Skeletal muscle cell (primary cell): ENCODE results near the gene SRPK2.
"Not testable (repeated sequence)": the region's sequence is repeated elsewhere in the genome, so short reads cannot be mapped to it uniquely, and the experiment has no call there.

Source experiments
- DNase-seq: peaks from one replicate; pipeline ENCODE4 v3.0.0-alpha.2; 2010; ENCODE audit warnings: low read depth
- H3K4me3 ChIP-seq: 2 replicates; pipeline ENCODE4 v1.5.1; 2011; ENCODE audit warnings: low read depth, mild to moderate bottlenecking, control low read depth, low read length, moderate library complexity

SRPK2 gene

DNA sequence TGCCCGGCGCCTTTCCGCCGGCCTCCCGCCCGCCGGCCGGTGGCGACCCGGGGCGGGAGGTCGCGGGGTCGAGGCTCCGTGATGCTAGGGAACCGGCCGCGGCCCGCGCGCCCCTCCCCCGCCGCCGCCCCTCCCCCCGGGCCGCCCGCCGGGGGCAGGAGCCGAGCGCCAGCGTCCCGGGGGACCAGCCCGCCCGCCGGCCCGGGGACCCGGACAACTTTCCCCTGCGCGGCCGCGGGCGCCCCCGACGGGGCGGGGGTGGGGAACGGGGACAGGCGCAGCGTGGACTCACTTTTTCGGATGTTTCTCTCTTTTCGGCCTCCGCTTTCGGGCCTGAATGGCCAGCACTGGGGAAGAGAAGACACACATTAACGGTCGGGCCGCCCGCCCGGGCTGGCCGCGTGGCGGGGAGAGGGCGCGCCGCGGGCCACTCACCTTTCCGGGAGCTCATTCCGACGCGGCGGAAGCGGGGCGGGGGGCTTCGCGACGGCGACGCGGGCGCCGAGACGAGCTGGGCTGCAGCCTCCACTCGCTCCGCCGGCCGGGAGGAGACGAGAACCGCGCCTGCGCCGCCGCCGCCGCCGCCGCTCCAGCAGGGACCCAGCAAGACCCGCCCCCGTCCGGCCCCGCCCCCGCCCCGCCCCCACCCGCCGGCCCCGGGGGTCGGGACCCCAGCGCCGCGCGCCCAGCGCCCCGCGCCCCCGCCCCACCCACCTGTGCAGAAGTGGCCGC, at the start of gene SRPK2:
TSS of gene SRPK2 (minus strand) at position 566 of the 732 bp plus-strand sequence.
- H3K4me3 ChIP-seq, result peak within 1 kb of the TSS; percentile 80
- no peak for DNase-seq

DNA sequence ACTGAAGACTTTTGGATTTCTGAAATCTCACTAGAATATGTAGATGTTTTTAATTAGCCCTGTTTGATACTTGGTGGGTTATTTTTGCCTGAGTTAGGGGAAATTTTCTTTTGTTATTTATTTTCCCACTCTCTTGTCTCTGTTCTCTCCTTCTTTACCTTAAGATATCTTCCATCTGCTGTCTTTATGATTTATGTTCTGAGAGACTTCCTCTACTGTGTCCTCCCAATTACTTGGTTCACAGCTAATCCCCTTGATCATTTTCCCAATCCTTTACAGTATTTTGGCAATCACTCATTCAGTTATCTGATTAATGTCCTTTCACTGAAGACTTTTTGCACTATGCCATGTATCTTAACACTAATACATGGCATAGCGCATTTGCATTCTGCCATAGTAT, 49.5 kb upstream of the SRPK2 start:
- H3K4me3 ChIP-seq, result no peak overlapping the region
- DNase-seq, result no peak

GRCh38 chr7:105437356-105437755, 48.6 kb upstream of the SRPK2 start:
- H3K4me3 ChIP-seq, DNase-seq: not testable (repeated sequence)

DNA sequence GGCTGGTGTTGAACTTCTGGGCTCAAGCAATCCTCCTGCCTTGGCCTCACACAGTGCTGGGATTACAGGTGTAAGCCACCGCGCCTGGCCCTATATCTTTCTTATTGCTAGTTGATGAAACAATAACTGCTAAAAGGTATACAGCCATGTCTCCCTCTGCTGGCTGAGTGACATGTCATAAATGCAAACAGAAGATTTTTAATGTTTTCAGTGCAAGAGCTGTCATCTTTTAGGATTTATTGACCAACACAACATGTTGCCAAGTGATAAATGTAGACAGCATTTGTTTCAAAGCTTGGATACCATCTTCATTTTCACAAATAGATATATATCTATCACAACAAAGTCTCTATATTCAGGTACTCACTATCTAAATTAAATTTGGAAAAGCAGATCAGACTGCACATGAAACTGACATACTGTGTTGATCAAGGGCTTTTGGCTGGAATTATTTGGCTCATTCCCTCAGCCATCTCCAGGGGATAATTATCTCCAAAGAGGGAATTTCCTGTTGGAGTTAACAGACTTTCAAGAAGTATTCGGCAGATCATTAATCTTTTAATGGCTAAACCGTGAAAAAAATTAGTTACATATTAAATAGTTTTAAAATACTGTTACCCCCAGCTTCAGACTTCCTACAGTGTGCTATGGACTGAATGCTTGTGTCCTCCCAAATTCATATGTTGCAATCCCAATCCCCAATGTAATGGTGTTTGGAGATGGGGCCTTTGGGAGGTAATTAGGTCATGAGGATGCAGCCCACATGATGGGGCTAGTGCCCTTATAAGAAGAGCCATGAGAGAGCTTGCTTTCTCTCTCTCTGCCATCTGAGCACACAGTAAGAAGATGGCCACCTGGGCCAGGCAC, 41.3 kb upstream of the SRPK2 start:
- H3K4me3 ChIP-seq, result no peak overlapping the region
- DNase-seq, result no peak

- H3K4me3 ChIP-seq, result no peak overlapping the region
- no peak for DNase-seq
Measured at GRCh38 chr7:105426606-105427146, 38.0 kb upstream of the SRPK2 start.

GRCh38 chr7:105423987-105424386, 35.3 kb upstream of the SRPK2 start:
- no peak for DNase-seq
- H3K4me3 ChIP-seq, result no peak overlapping the region

GRCh38 chr7:105413887-105414437, 25.2 kb upstream of the SRPK2 start:
- no peak overlapping the region for H3K4me3 ChIP-seq
- no peak for DNase-seq

- not testable (repeated sequence) for DNase-seq, H3K4me3 ChIP-seq
Measured at GRCh38 chr7:105410774-105411173, 22.1 kb upstream of the SRPK2 start.

DNA sequence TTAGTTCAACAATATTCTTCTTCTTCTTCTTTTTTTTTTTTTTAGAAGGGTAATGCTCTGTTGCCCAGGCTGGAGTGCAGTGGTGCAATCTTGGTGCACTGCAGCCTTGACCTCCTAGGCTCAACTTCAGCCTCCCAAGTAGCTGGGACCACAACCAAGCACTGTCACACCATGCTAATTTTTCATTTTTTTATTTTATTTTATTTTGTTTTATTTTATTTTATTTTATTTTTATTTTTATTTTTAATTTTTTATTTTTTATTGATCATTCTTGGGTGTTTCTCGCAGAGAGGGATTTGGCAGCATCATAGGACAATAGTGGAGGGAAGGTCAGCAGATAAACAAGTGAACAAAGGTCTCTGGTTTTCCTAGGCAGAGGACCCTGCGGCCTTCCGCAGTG, 21.1 kb upstream of the SRPK2 start:
- H3K4me3 ChIP-seq, DNase-seq: not testable (repeated sequence)

- no peak overlapping the region for H3K4me3 ChIP-seq
- no peak for DNase-seq
Measured at GRCh38 chr7:105408791-105409410, 20.2 kb upstream of the SRPK2 start.

GRCh38 chr7:105403128-105403527, 14.4 kb upstream of the SRPK2 start:
- H3K4me3 ChIP-seq, result no peak overlapping the region
- DNase-seq, result no peak

DNA sequence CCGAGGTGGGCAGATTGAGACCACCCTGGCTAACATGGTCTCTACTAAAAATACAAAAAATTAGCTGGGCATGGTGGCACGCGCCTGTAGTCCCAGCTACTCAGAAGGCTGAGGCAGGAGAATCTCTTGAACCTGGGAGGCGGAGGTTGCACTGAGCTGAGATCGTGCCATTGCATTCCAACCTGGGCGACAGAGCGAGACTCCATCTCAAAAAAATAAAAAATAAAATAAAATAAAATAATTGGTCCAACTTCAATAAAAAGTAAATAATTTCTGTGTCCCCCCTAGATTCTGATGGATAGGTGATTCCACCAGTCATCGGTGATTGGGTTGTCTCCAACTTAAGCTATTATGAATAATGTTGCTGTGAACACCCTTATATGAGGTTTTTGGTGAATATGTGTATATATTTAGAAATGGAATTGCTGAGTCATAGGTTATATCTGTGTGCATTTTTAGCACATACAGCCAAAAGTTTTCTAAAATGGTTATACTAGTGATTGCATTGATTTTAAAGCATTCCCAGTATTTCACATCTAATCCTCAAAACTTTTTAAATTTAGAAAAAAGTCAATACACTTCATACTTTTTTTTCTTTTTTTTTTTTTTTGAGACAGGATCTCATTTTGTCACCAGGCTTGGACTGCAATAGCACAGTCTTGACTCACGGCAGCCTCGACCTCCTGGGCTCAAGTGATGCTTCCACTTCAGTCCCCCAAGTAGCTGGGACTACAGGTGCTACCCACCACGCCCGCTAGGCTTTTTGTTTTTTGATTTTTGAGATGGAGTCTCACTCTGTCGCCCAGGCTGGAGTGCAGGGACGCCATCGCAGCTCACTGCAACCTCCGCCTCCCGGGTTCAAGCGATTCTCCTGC, 13.7 kb upstream of the SRPK2 start:
- DNase-seq, result no peak

GRCh38 chr7:105399043-105399725, 10.5 kb upstream of the SRPK2 start:
- H3K4me3 ChIP-seq, result no peak overlapping the region
- DNase-seq, result no peak

More for the DNA sequence above, 13.7 kb upstream of the SRPK2 start:
- no peak overlapping the region for H3K4me3 ChIP-seq

DNA sequence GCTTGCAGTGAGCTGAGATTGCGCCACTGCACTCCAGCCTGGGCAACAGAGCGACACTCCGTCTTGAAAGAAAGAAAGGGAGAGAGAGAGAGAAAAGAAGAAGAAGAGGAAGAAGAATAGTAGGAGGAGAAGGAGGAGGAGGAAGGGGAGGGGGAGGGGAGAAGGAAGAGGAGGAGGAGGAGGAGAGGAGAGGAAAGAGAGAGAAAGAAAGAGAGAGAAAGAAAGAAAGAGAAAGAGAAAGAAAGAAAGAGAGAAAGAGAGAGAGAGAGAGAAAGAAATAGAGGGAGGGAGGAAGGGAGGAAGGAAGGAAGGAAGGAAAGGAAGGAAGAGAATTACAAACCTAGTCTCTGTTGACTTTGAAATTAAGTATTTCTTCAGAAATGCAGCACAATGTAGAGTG, 7.8 kb upstream of the SRPK2 start:
- DNase-seq, result no peak
- H3K4me3 ChIP-seq, result no peak overlapping the region

GRCh38 chr7:105391429-105391828, 2.7 kb upstream of the SRPK2 start:
- H3K4me3 ChIP-seq, result no peak overlapping the region
- no peak for DNase-seq

GRCh38 chr7:105389889-105390288, 1.2 kb upstream of the SRPK2 start:
- DNase-seq, result no peak
- H3K4me3 ChIP-seq, result no peak overlapping the region

- peak overlapping the region; percentile 80 for H3K4me3 ChIP-seq
- DNase-seq, result no peak
Measured at GRCh38 chr7:105389088-105389650, 448 bp upstream of the SRPK2 start.
